Measurements from ENCODE around the gene TCP11L2. TPM values are rescaled to one million over a fixed set of nuclear protein-coding genes. Genes with fewer than 3 reads are reported as not detected.

TCP11L2 gene
- total and polyA plus RNA-seq, 9 of the 15 experiments (the other 6 are each of a cell fraction or from before 2014, with no cell fraction given), result 0.39 to 4.5 (median 1.3) TPM

DNA sequence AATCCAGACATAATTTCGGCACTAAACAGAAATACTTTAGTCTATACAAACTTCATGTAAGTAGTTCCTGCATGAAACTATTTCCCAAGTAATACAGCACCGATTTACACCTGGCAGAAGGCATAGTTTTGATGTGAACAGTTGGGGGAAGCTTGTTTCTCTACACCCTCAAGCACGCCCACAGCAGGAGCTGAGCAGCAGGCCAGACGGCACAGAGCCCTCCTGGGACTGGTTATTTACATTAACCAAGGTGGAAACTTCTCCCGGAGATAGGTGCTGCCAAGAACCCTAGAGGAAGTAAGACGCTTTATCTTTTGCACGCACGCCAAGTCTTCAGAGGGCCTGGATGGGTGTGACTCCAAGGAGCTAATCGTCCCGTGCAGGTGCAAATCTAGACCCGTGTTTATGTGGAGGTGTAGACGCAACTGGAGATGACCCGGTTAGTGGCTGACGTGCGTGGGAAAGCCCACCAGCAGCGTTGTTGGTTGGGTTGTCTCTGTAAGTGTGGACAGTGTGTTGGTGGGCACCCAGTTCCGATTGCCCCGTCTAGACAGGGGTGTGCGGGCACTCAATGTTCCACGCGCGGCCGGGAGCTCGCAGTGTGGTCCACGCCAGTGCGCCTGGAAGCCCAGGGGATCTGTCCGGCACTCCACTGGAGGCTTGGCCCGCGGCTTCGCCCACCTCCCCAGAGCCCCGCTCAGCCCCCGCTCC, 767 bp upstream of the TCP11L2 start (continued):
- no peak for TF ChIP-seq ATF1 (CRISPR knock-in tag; IDR thresholded peaks at IDR 0.05)
- TF ChIP-seq ATF1 (tag; IDR thresholded peaks at IDR 0.05), result peak; percentile 67
- no peak for TF ChIP-seq SRF (CRISPR knock-in tag; IDR thresholded peaks at IDR 0.05)
- TF ChIP-seq GABPB1 (CRISPR knock-in tag; IDR thresholded peaks at IDR 0.05), result 0 out of 2 replicates have a peak, but pooled peaks have one; percentile 18
- 0 out of 2 replicates have a peak, but pooled peaks have one; percentile 29 for TF ChIP-seq DIDO1 (tag; IDR thresholded peaks at IDR 0.05; ENCODE audit: low read depth)
- no peak for TF ChIP-seq SRSF9 (IDR thresholded peaks at IDR 0.05; ENCODE audit: borderline replicate concordance, low read depth, low read length)
- peak; percentile 86 for TF ChIP-seq ZBED1 (IDR thresholded peaks at IDR 0.05)
- no peak for TF ChIP-seq SIN3A (IDR thresholded peaks at IDR 0.05; ENCODE audit: borderline replicate concordance in 2 of 2, control insufficient read depth in 1 of 2, low read depth in 2 of 2, low read length in 2 of 2)
- peak; percentile 97 for TF ChIP-seq STAT5A (IDR thresholded peaks at IDR 0.05; ENCODE audit: borderline replicate concordance, low read length)
- TF ChIP-seq, protein P1, sequence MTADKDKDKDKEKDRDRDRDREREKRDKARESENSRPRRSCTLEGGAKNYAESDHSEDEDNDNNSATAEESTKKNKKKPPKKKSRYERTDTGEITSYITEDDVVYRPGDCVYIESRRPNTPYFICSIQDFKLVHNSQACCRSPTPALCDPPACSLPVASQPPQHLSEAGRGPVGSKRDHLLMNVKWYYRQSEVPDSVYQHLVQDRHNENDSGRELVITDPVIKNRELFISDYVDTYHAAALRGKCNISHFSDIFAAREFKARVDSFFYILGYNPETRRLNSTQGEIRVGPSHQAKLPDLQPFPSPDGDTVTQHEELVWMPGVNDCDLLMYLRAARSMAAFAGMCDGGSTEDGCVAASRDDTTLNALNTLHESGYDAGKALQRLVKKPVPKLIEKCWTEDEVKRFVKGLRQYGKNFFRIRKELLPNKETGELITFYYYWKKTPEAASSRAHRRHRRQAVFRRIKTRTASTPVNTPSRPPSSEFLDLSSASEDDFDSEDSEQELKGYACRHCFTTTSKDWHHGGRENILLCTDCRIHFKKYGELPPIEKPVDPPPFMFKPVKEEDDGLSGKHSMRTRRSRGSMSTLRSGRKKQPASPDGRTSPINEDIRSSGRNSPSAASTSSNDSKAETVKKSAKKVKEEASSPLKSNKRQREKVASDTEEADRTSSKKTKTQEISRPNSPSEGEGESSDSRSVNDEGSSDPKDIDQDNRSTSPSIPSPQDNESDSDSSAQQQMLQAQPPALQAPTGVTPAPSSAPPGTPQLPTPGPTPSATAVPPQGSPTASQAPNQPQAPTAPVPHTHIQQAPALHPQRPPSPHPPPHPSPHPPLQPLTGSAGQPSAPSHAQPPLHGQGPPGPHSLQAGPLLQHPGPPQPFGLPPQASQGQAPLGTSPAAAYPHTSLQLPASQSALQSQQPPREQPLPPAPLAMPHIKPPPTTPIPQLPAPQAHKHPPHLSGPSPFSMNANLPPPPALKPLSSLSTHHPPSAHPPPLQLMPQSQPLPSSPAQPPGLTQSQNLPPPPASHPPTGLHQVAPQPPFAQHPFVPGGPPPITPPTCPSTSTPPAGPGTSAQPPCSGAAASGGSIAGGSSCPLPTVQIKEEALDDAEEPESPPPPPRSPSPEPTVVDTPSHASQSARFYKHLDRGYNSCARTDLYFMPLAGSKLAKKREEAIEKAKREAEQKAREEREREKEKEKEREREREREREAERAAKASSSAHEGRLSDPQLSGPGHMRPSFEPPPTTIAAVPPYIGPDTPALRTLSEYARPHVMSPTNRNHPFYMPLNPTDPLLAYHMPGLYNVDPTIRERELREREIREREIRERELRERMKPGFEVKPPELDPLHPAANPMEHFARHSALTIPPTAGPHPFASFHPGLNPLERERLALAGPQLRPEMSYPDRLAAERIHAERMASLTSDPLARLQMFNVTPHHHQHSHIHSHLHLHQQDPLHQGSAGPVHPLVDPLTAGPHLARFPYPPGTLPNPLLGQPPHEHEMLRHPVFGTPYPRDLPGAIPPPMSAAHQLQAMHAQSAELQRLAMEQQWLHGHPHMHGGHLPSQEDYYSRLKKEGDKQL (CRISPR knock-in tag; IDR thresholded peaks at IDR 0.05; ENCODE audit: borderline replicate concordance), result peak; percentile 33; the same call in 1 of the 2 replicates
- TF ChIP-seq, protein P2, sequence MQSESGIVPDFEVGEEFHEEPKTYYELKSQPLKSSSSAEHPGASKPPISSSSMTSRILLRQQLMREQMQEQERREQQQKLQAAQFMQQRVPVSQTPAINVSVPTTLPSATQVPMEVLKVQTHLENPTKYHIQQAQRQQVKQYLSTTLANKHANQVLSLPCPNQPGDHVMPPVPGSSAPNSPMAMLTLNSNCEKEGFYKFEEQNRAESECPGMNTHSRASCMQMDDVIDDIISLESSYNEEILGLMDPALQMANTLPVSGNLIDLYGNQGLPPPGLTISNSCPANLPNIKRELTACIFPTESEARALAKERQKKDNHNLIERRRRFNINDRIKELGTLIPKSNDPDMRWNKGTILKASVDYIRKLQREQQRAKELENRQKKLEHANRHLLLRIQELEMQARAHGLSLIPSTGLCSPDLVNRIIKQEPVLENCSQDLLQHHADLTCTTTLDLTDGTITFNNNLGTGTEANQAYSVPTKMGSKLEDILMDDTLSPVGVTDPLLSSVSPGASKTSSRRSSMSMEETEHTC (IDR thresholded peaks at IDR 0.05), result peak; percentile 29; the same call in 1 of the 2 replicates
- TF ChIP-seq TCF7 (IDR thresholded peaks at IDR 0.05; ENCODE audit: borderline replicate concordance), result peak; percentile 91
- no peak for TF ChIP-seq POLR3G (IDR thresholded peaks at IDR 0.05; ENCODE audit: extremely low read depth, insufficient read length, insufficient replicate concordance)
- peak; percentile 90; the same call in 1 of the 2 replicates for TF ChIP-seq KAT7 (CRISPR knock-in tag; IDR thresholded peaks at IDR 0.05; ENCODE audit: borderline replicate concordance)
- TF ChIP-seq, protein P3, sequence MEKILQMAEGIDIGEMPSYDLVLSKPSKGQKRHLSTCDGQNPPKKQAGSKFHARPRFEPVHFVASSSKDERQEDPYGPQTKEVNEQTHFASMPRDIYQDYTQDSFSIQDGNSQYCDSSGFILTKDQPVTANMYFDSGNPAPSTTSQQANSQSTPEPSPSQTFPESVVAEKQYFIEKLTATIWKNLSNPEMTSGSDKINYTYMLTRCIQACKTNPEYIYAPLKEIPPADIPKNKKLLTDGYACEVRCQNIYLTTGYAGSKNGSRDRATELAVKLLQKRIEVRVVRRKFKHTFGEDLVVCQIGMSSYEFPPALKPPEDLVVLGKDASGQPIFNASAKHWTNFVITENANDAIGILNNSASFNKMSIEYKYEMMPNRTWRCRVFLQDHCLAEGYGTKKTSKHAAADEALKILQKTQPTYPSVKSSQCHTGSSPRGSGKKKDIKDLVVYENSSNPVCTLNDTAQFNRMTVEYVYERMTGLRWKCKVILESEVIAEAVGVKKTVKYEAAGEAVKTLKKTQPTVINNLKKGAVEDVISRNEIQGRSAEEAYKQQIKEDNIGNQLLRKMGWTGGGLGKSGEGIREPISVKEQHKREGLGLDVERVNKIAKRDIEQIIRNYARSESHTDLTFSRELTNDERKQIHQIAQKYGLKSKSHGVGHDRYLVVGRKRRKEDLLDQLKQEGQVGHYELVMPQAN (IDR thresholded peaks at IDR 0.05; ENCODE audit: borderline replicate concordance), result peak; percentile 50; the same call in 1 of the 2 replicates
- peak; percentile 98 for TF ChIP-seq CBFA2T2 (conservative IDR thresholded peaks at IDR 0.05)
- peak; percentile 15; the same call in 1 of the 2 replicates for TF ChIP-seq KLF6 (CRISPR knock-in tag; IDR thresholded peaks at IDR 0.05; ENCODE audit: borderline replicate concordance)
- peak; percentile 95 for TF ChIP-seq TARDBP (IDR thresholded peaks at IDR 0.05)
